Stimulated activated naive CD8-positive, alpha-beta T cell treated with anti-CD3 and anti-CD28 coated beads, Interleukin-15, amount 100 ng/mL, for 72 hours (primary cell): Measurements from ENCODE around the gene CCM2L.

Source experiments
- ATAC-seq: fragments of 150-1000 bp; cut with Tn5 transposase; 2 replicates; pipeline ENCODE4 v1.10.0; 2021; ENCODE audit warnings: mild to moderate bottlenecking, moderate library complexity
- DNase-seq, 2 donors: peaks; one replicate each; pipeline ENCODE4 v3.0.0; 2021 to 2022
- H3K27ac Mint-ChIP-seq, 2 donors: one replicate each; pipeline ENCODE4 v1.8.0; 2022; ENCODE audit warnings: mild to moderate bottlenecking in 2 of 2, mixed read lengths in 2 of 2, moderate library complexity in 2 of 2
- H3K27me3 Mint-ChIP-seq: one replicate; pipeline ENCODE4 v1.8.0; 2022; ENCODE audit warnings: mixed read lengths
- H3K4me1 Mint-ChIP-seq: one replicate; pipeline ENCODE4 v1.8.0; 2022; ENCODE audit warnings: mild to moderate bottlenecking, mixed read lengths
- H3K4me3 Mint-ChIP-seq, 2 donors: one replicate each; pipeline ENCODE4 v1.8.0; 2022; ENCODE audit warnings: mild to moderate bottlenecking in 2 of 2, mixed read lengths in 2 of 2, moderate library complexity in 1 of 2
- H3K9me3 Mint-ChIP-seq, 2 donors: one replicate each; pipeline ENCODE4 v1.8.0; 2022; ENCODE audit warnings: mixed read lengths in 2 of 2

CCM2L gene

GRCh38 chr20:32034581-32035425, 24.6 kb downstream of the CCM2L start:
- no peak overlapping the region for H3K4me3 Mint-ChIP-seq
- peak; percentile 55 for ATAC-seq
- no peak for DNase-seq
- no peaks in the 10 kb centered on the region for H3K9me3 Mint-ChIP-seq
- H3K4me1 Mint-ChIP-seq = peaks cover 12% of the 10 kb centered on the region
- H3K27me3 Mint-ChIP-seq = peaks cover 69% of the 10 kb centered on the region
- no peak overlapping the region for H3K27ac Mint-ChIP-seq

GRCh38 chr20:32035426-32035779, 25.2 kb downstream of the CCM2L start:
- ATAC-seq (no peak), DNase-seq (no peak)
- peaks cover 12% of the 10 kb centered on the region for H3K4me1 Mint-ChIP-seq
- H3K27me3 Mint-ChIP-seq = peaks cover 75% of the 10 kb centered on the region
- no peak overlapping the region for H3K27ac Mint-ChIP-seq
- no peaks in the 10 kb centered on the region for H3K9me3 Mint-ChIP-seq
- H3K4me3 Mint-ChIP-seq = no peak overlapping the region

- peaks cover 12% of the 10 kb centered on the region for H3K4me1 Mint-ChIP-seq
- DNase-seq (no peak), ATAC-seq (no peak)
- H3K4me3 Mint-ChIP-seq = no peak overlapping the region
- H3K9me3 Mint-ChIP-seq = no peaks in the 10 kb centered on the region
- peak overlapping the region in 1 of 2 donors; percentile 90 for H3K27ac Mint-ChIP-seq
- H3K27me3 Mint-ChIP-seq = peaks cover 84% of the 10 kb centered on the region
Observed at GRCh38 chr20:32036252-32036651, 26.0 kb downstream of the CCM2L start.

GRCh38 chr20:32036716-32037485, 26.7 kb downstream of the CCM2L start:
- Mint-ChIP-seq H3K27ac (peak overlapping the region; percentile 73 to 90), H3K4me3 (no peak overlapping the region), H3K9me3 (no peaks in the 10 kb centered on the region), H3K27me3 (peaks cover 84% of the 10 kb centered on the region), H3K4me1 (peaks cover 12% of the 10 kb centered on the region)
- ATAC-seq (no peak), DNase-seq (no peak)

GRCh38 chr20:32037929-32038328, 27.7 kb downstream of the CCM2L start:
- H3K4me3 Mint-ChIP-seq = no peak overlapping the region

GRCh38 chr20:32040142-32040953, 30.1 kb downstream of the CCM2L start:
- H3K4me3 Mint-ChIP-seq = no peak overlapping the region
- H3K9me3 Mint-ChIP-seq = no peaks in the 10 kb centered on the region
- ATAC-seq (no peak), DNase-seq (no peak)
- H3K27ac Mint-ChIP-seq = no peak overlapping the region
- H3K27me3 Mint-ChIP-seq = peaks cover 83% of the 10 kb centered on the region
- H3K4me1 Mint-ChIP-seq = peaks cover 12% of the 10 kb centered on the region

More at GRCh38 chr20:32037929-32038328, 27.7 kb downstream of the CCM2L start:
- H3K27ac Mint-ChIP-seq = no peak overlapping the region
- no peak for DNase-seq
- peaks cover 87% of the 10 kb centered on the region for H3K27me3 Mint-ChIP-seq
- no peaks in the 10 kb centered on the region for H3K9me3 Mint-ChIP-seq
- no peak for ATAC-seq
- H3K4me1 Mint-ChIP-seq = peaks cover 12% of the 10 kb centered on the region

GRCh38 chr20:32045999-32046398, 35.8 kb downstream of the CCM2L start:
- DNase-seq = no peak
- Mint-ChIP-seq H3K4me1 (peaks cover 1% of the 10 kb centered on the region), H3K27ac (peak overlapping the region in 1 of 2 donors; percentile 40), H3K27me3 (peaks cover 82% of the 10 kb centered on the region), H3K4me3 (no peak overlapping the region), H3K9me3 (no peaks in the 10 kb centered on the region)
- no peak for ATAC-seq

GRCh38 chr20:32050324-32050841, 40.1 kb downstream of the CCM2L start:
- no peak overlapping the region for H3K4me3 Mint-ChIP-seq
- H3K27me3 Mint-ChIP-seq = peaks cover 81% of the 10 kb centered on the region
- no peak for ATAC-seq
- H3K9me3 Mint-ChIP-seq = no peaks in the 10 kb centered on the region
- DNase-seq = no peak
- H3K4me1 Mint-ChIP-seq = peaks cover 24% of the 10 kb centered on the region
- no peak overlapping the region for H3K27ac Mint-ChIP-seq

GRCh38 chr20:32050851-32051556, 40.8 kb downstream of the CCM2L start:
- no peak overlapping the region for H3K27ac Mint-ChIP-seq
- peak overlapping the region in 1 of 2 donors; percentile 67 for H3K4me3 Mint-ChIP-seq
- DNase-seq (no peak), ATAC-seq (no peak)
- H3K4me1 Mint-ChIP-seq = peaks cover 24% of the 10 kb centered on the region
- no peaks in the 10 kb centered on the region for H3K9me3 Mint-ChIP-seq
- H3K27me3 Mint-ChIP-seq = peaks cover 75% of the 10 kb centered on the region

- Mint-ChIP-seq H3K27me3 (peaks cover 70% of the 10 kb centered on the region), H3K4me1 (peaks cover 24% of the 10 kb centered on the region), H3K9me3 (no peaks in the 10 kb centered on the region), H3K4me3 (peak overlapping the region; percentile 67 to 86), H3K27ac (peak overlapping the region in 1 of 2 donors; percentile 37)
- DNase-seq = no peak
- ATAC-seq = no peak
Observed at GRCh38 chr20:32051720-32052089, 41.5 kb downstream of the CCM2L start.

- peaks cover 72% of the 10 kb centered on the region for H3K27me3 Mint-ChIP-seq
- peaks cover 24% of the 10 kb centered on the region for H3K4me1 Mint-ChIP-seq
- DNase-seq (no peak), ATAC-seq (peak; percentile 57)
- peak within 1 kb of the TSS in 1 of 2 donors; percentile 37 for H3K27ac Mint-ChIP-seq
- no peaks in the 10 kb centered on the region for H3K9me3 Mint-ChIP-seq
- H3K4me3 Mint-ChIP-seq = peak within 1 kb of the TSS; percentile 67 to 86
Observed at GRCh38 chr20:32052090-32052777, 42.0 kb downstream of the CCM2L start, which contains the start of gene HCK. HCK (plus strand) TSS chr20:32052242.

- DNase-seq (no peak), ATAC-seq (peak; percentile 15)
- Mint-ChIP-seq H3K27ac (no peak overlapping the region), H3K9me3 (no peaks in the 10 kb centered on the region), H3K27me3 (peaks cover 75% of the 10 kb centered on the region), H3K4me3 (peak overlapping the region; percentile 67 to 86), H3K4me1 (peaks cover 24% of the 10 kb centered on the region)
Observed at GRCh38 chr20:32052778-32053362, 42.6 kb downstream of the CCM2L start.

- Mint-ChIP-seq H3K4me1 (peaks cover 24% of the 10 kb centered on the region), H3K9me3 (no peaks in the 10 kb centered on the region), H3K27me3 (peaks cover 83% of the 10 kb centered on the region), H3K27ac (no peak overlapping the region), H3K4me3 (no peak overlapping the region)
- no peak for DNase-seq
- ATAC-seq = no peak
Observed at GRCh38 chr20:32053648-32054047, 43.4 kb downstream of the CCM2L start.
